ENCODE results near the gene SHROOM1.
"Not testable (repeated sequence)": the region's sequence is repeated elsewhere in the genome, so short reads cannot be mapped to it uniquely, and the experiment has no call there.

DNA sequence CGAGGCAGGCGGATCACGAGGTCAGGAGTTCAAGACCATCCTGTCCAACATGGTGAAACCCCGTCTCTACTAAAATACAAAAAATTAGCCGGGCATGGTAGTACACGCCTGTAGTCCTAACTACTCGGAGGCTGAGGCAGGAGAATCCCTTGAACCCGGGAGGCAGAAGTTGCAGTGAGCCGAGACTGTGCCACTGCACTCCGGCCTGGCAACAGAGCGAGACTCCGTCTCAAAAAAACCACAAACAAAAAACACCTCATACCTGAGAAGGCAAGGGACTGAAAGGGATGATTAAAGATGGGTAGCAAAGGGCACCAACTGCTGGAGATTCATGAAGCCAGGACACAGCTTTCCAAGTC, 23.7 kb downstream of the SHROOM1 start:
- TF ChIP-seq, protein P1, sequence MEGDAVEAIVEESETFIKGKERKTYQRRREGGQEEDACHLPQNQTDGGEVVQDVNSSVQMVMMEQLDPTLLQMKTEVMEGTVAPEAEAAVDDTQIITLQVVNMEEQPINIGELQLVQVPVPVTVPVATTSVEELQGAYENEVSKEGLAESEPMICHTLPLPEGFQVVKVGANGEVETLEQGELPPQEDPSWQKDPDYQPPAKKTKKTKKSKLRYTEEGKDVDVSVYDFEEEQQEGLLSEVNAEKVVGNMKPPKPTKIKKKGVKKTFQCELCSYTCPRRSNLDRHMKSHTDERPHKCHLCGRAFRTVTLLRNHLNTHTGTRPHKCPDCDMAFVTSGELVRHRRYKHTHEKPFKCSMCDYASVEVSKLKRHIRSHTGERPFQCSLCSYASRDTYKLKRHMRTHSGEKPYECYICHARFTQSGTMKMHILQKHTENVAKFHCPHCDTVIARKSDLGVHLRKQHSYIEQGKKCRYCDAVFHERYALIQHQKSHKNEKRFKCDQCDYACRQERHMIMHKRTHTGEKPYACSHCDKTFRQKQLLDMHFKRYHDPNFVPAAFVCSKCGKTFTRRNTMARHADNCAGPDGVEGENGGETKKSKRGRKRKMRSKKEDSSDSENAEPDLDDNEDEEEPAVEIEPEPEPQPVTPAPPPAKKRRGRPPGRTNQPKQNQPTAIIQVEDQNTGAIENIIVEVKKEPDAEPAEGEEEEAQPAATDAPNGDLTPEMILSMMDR (IDR thresholded peaks at IDR 0.05 in 4 of 5, conservative IDR thresholded peaks at IDR 0.05 in 1 of 5): not testable (repeated sequence)
- TF ChIP-seq POLR2A (IDR thresholded peaks at IDR 0.05): not testable (repeated sequence)

Measured in gastrocnemius medialis (tissue), 4 donors.